ENCODE results near the gene DDX51. TPM values are rescaled to one million over a fixed set of nuclear protein-coding genes. Genes with fewer than 3 reads are reported as not detected.

DDX51 gene
- total and polyA plus RNA-seq, 2 of the 4 experiments (the other 2 are of a cell fraction), result 3.8 to 14.5 TPM

- BruUV-seq (replicated peaks), result no TSS peak
- no peak for ATAC-seq (ENCODE audit: low read depth)
- H3K56ac ChIP-seq (ENCODE audit: extremely low read depth, insufficient read depth, low read length), result no peak overlapping the region
These were observed 43.6 kb downstream of the DDX51 start for GRCh38 chr12:132100306-132101065.

More at GRCh38 chr12:132100306-132101065, 43.6 kb downstream of the DDX51 start:
- Histone ChIP-seq H3K4me1 (ENCODE audit: control insufficient read depth, insufficient read depth, low read length) (no peaks in the 10 kb centered on the region), H3K4me2 (ENCODE audit: low read depth, low read length) (no peak overlapping the region), H3K9ac (ENCODE audit: low read depth, low read length) (no peak overlapping the region), H3K14ac (replicated peaks; ENCODE audit: low read depth, low read length) (no peak overlapping the region), H2AK9ac (replicated peaks; ENCODE audit: low read depth, low read length, poor library complexity) (no peak overlapping the region), H2BK5ac (ENCODE audit: low read depth, low read length, poor library complexity, severe bottlenecking) (no peak overlapping the region), H2BK120ac (ENCODE audit: low read depth, low read length) (no peak overlapping the region), H3K9me3 (ENCODE audit: control insufficient read depth, insufficient read depth, low read length) (no peaks in the 10 kb centered on the region), H4K20me1 (ENCODE audit: insufficient read depth, low read length) (no peaks in the 10 kb centered on the region; the same call in 1 of the 2 replicates), H2BK15ac (ENCODE audit: low read depth, low read length) (no peak overlapping the region), H3K36me3 (ENCODE audit: control insufficient read depth, insufficient read depth, low read length) (peaks cover 15% of the 10 kb centered on the region; the same call in 1 of the 2 replicates), H3K79me1 (ENCODE audit: low read depth in 1 of 2, low read length in 2 of 2) (peaks cover 6 to 10% of the 10 kb centered on the region in 2 experiments; a peak in 2 of 4 replicates), H3K9me1 (ENCODE audit: insufficient read depth, low read length) (0 out of 2 replicates have a peak, but pooled peaks cover 3% of the 10 kb centered on the region), H2AK5ac (ENCODE audit: low read depth, low read length) (no peak overlapping the region), H2AFZ (replicated peaks; ENCODE audit: low read length, poor library complexity) (no peak overlapping the region), H4K8ac (ENCODE audit: low read depth in 2 of 2, low read length in 2 of 2) (no peak overlapping the region), H3K23ac (ENCODE audit: low read depth, low read length) (no peak overlapping the region), H3K27ac (ENCODE audit: insufficient read depth, low read length) (no peak overlapping the region), H2BK20ac (ENCODE audit: low read depth, low read length) (no peak overlapping the region), H3K4me3 (ENCODE audit: insufficient read depth, low read depth, low read length) (no peak overlapping the region), H4K91ac (ENCODE audit: insufficient read depth, low read depth, low read length) (no peak overlapping the region), H3K4ac (ENCODE audit: low read depth, low read length) (no peak overlapping the region), H3K27me3 (ENCODE audit: control insufficient read depth, insufficient read depth, low read length) (no peaks in the 10 kb centered on the region), H4K5ac (ENCODE audit: low read depth, low read length) (no peak overlapping the region), H3K18ac (ENCODE audit: low read depth, low read length) (no peak overlapping the region)
- in situ Hi-C loops (cut with MboI; ENCODE audit: low sequenced_read_pairs), result no loop called here
- dilution Hi-C loops (cut with HindIII; ENCODE audit: low sequenced_read_pairs, unreplicated experiment), result no loop called here
- POLR2A ChIA-PET (ENCODE audit: unreplicated experiment), result no interaction called here
- 94% methylated on average over 3 of the region's 13 CpGs; no CpG with 5 or more reads in 1 of the 2 experiments for WGBS, 2 experiments (ENCODE audit: extremely low coverage in 2 of 2, insufficient read length in 1 of 2)
- CTCF ChIA-PET, result no interaction called here
- TF ChIP-seq CEBPB (IDR thresholded peaks at IDR 0.05; ENCODE audit: low read depth, low read length) (no peak), RAD21 (IDR thresholded peaks at IDR 0.05; ENCODE audit: low read length) (no peak), POLR2A (IDR thresholded peaks at IDR 0.05; ENCODE audit: low read depth, low read length) (no peak), MAZ (IDR thresholded peaks at IDR 0.05; ENCODE audit: borderline replicate concordance, low read depth, low read length) (no peak), MAFK (IDR thresholded peaks at IDR 0.05; ENCODE audit: low read depth, low read length) (no peak), CHD1 (IDR thresholded peaks at IDR 0.05; ENCODE audit: low read depth, low read length) (no peak), NFE2L2 (IDR thresholded peaks at IDR 0.05; ENCODE audit: low read depth, low read length) (no peak), RCOR1 (IDR thresholded peaks at IDR 0.05; ENCODE audit: insufficient replicate concordance, low read length) (no peak), RFX5 (IDR thresholded peaks at IDR 0.05; ENCODE audit: low read depth, low read length) (no peak), SMC3 (IDR thresholded peaks at IDR 0.05; ENCODE audit: low read depth, low read length) (no peak), FOS (IDR thresholded peaks at IDR 0.05; ENCODE audit: low read depth, low read length) (no peak)
- TF ChIP-seq, protein P1, sequence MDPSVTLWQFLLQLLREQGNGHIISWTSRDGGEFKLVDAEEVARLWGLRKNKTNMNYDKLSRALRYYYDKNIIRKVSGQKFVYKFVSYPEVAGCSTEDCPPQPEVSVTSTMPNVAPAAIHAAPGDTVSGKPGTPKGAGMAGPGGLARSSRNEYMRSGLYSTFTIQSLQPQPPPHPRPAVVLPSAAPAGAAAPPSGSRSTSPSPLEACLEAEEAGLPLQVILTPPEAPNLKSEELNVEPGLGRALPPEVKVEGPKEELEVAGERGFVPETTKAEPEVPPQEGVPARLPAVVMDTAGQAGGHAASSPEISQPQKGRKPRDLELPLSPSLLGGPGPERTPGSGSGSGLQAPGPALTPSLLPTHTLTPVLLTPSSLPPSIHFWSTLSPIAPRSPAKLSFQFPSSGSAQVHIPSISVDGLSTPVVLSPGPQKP (IDR thresholded peaks at IDR 0.05; ENCODE audit: borderline replicate concordance, low read depth, low read length), result no peak
- TF ChIP-seq, protein P2, sequence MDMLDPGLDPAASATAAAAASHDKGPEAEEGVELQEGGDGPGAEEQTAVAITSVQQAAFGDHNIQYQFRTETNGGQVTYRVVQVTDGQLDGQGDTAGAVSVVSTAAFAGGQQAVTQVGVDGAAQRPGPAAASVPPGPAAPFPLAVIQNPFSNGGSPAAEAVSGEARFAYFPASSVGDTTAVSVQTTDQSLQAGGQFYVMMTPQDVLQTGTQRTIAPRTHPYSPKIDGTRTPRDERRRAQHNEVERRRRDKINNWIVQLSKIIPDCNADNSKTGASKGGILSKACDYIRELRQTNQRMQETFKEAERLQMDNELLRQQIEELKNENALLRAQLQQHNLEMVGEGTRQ (IDR thresholded peaks at IDR 0.05; ENCODE audit: low read depth, low read length), result no peak
- intact Hi-C loops (cut with micrococcal nuclease), result no loop called here
- DNase-seq, result no peak
